Lower lobe of right lung (tissue), 2 donors: Measurements from ENCODE around the gene MEPCE. TPM values are rescaled to one million over a fixed set of nuclear protein-coding genes. Genes with fewer than 3 reads are reported as not detected.

Source experiments
- ATAC-seq, 2 donors: fragments of 200-7000 bp; cut with Tn5 transposase; one replicate each; pipeline ENCODE4 v1.9.1; 2020 to 2022; ENCODE audit warnings: mild to moderate bottlenecking in 2 of 2, moderate library complexity in 2 of 2
- DNase-seq: peaks from one replicate; pipeline ENCODE4 v3.0.0-alpha.2; 2020
- H3K27ac ChIP-seq: fragments of 200-600 bp; one replicate; pipeline ENCODE4 v1.8.0; 2022
- H3K27me3 ChIP-seq: fragments of 200-600 bp; one replicate; pipeline ENCODE4 v1.8.0; 2022; ENCODE audit warnings: low read depth
- H3K36me3 ChIP-seq: fragments of 200-600 bp; one replicate; pipeline ENCODE4 v1.8.0; 2022; ENCODE audit warnings: mild to moderate bottlenecking
- H3K4me1 ChIP-seq: fragments of 200-600 bp; one replicate; pipeline ENCODE4 v1.8.0; 2022
- H3K4me3 ChIP-seq: fragments of 200-600 bp; one replicate; pipeline ENCODE4 v1.8.0; 2022; ENCODE audit warnings: mild to moderate bottlenecking
- H3K9me3 ChIP-seq: fragments of 200-600 bp; one replicate; pipeline ENCODE4 v1.8.0; 2022
- intact Hi-C: fragments of 100-400 bp; cut with DNase I; formaldehyde crosslinking; loops from one replicate; pipeline ENCODE4 v1.11.0; 2022
- total RNA-seq: library from RNA; stranded (reverse); fragmentation: NEBNext Ultra II Directional; extraction: Animal tissue kit (Norgen Biotek cat#: 25700); gene quantifications from one replicate; pipeline ENCODE4 v1.2.1, GENCODE V29; 2021
- TF ChIP-seq, protein P1 (sequence below): fragments of 200-600 bp; IDR thresholded peaks from one replicate; pipeline ENCODE4 v1.8.0; 2022; ENCODE audit warnings: antibody characterized with exemption, mild to moderate bottlenecking
- donor health status: DM: no; HTN: yes; CAD: no; lungs with severe emphysema.

Gene MEPCE
- total RNA-seq, 1 donor from 2014 or later: 36.3 TPM

DNA sequence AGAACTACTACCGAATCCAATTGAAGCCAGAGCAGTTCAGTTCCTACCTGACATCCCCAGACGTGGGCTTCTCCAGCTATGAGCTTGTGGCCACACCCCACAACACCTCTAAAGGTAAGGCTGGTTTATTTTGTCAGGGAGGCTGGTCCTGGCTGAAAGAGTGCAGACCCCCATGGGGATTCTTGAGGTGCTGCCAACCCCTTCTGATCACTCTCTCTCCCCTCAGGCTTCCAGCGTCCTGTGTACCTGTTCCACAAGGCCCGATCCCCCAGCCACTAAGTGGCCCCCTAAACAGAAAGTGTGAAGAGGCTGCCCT is 3.6 kb downstream of the MEPCE start:
- Histone ChIP-seq H3K36me3 (peaks cover 38% of the 10 kb centered on the region), H3K9me3 (no peaks in the 10 kb centered on the region), H3K27ac (no peak overlapping the region), H3K4me3 (no peak overlapping the region), H3K27me3 (no peaks in the 10 kb centered on the region), H3K4me1 (peaks cover 48% of the 10 kb centered on the region)
- no peak for ATAC-seq
- peak; percentile 24 for DNase-seq
- intact Hi-C loops: no loop called here
- TF ChIP-seq, protein P1, sequence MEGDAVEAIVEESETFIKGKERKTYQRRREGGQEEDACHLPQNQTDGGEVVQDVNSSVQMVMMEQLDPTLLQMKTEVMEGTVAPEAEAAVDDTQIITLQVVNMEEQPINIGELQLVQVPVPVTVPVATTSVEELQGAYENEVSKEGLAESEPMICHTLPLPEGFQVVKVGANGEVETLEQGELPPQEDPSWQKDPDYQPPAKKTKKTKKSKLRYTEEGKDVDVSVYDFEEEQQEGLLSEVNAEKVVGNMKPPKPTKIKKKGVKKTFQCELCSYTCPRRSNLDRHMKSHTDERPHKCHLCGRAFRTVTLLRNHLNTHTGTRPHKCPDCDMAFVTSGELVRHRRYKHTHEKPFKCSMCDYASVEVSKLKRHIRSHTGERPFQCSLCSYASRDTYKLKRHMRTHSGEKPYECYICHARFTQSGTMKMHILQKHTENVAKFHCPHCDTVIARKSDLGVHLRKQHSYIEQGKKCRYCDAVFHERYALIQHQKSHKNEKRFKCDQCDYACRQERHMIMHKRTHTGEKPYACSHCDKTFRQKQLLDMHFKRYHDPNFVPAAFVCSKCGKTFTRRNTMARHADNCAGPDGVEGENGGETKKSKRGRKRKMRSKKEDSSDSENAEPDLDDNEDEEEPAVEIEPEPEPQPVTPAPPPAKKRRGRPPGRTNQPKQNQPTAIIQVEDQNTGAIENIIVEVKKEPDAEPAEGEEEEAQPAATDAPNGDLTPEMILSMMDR: no peak

DNA sequence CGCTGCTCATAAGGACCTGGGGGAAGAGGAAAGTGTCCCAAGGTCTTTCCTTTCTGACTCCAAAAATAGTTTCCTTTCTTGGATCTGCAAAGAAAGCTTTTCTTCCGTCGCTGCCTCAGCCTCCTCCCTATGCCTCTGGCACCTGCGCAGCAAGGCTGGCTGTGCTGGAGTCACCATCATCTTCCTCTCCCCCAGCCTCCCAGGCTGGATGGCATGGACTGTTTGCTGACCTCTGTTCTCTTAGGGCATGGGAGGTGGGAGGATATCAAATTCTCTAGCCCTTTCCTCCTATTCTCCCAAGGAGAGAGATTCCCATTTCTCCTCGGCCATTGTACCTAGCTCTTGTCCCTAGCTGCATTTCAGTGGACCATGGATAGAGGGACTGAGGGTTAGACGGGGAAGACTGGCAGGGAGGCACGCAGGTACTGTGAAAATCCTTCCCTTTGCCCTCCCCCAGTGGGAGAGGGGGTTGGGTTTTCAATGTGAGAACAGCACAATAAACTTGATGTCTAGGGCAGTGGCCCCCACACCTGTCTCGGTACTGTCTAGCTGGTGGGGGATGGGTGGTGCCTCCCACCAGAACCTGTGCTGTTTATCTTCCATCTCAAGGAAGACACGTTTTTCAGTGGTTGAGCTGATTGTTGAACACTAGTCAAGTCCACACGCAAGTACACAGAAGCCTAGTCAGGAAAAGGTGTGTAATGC is 4.1 kb downstream of the MEPCE start:
- peak; percentile 28 for DNase-seq
- Histone ChIP-seq H3K36me3 (peaks cover 38% of the 10 kb centered on the region), H3K9me3 (no peaks in the 10 kb centered on the region), H3K4me1 (peaks cover 48% of the 10 kb centered on the region), H3K27me3 (no peaks in the 10 kb centered on the region), H3K4me3 (no peak overlapping the region), H3K27ac (no peak overlapping the region)
- intact Hi-C loops: no loop called here
- no peak for ATAC-seq
- TF ChIP-seq, protein P1: no peak

DNA sequence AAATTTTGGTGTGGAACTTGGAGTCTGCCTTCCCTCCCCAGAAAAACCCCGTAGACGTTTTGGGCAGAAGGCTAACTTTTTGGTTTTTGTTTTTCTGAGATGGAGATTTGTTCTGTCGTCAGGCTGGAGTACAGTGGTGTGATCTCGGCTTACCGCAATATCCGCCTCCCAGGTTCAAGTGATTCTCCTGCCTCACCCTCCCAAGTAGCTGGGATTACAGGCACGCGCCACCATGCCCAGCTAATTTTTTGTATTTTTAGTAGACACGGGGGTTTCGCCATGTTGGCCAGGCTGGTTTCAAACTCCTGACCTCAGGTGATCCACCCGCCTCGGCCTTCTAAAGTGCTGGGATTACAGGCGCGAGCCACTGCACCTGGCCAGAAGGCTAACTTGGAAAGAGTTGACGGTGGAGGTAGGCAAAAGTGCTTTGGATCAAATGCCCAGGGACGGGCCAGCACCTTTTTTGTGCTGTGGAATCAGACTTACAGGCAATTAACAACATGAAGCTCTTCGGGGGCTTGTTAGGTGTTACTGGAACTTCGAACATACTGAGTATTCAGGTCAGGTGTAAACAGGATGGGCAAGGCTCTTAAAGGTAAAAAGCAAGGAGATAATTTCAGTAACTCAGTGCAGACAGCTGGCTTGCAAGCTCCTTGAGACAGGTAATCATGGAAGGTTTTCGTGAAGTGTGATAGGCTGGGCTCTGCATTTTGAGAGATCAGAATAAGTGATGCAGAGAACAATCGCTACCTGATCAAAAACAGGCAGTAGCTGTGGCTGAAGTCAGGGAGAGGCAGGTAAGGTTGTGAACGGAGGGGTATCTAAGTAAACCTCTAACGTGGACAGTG is 4.9 kb downstream of the MEPCE start:
- H3K4me3 ChIP-seq: peak overlapping the region; percentile 84
- TF ChIP-seq, protein P1: no peak
- H3K4me1 ChIP-seq: peaks cover 48% of the 10 kb centered on the region
- peak overlapping the region; percentile 95 for H3K27ac ChIP-seq
- intact Hi-C loops: no loop called here
- H3K27me3 ChIP-seq: no peaks in the 10 kb centered on the region
- no peaks in the 10 kb centered on the region for H3K9me3 ChIP-seq
- DNase-seq (peak; percentile 19), ATAC-seq (no peak)
- H3K36me3 ChIP-seq: peaks cover 38% of the 10 kb centered on the region

DNA sequence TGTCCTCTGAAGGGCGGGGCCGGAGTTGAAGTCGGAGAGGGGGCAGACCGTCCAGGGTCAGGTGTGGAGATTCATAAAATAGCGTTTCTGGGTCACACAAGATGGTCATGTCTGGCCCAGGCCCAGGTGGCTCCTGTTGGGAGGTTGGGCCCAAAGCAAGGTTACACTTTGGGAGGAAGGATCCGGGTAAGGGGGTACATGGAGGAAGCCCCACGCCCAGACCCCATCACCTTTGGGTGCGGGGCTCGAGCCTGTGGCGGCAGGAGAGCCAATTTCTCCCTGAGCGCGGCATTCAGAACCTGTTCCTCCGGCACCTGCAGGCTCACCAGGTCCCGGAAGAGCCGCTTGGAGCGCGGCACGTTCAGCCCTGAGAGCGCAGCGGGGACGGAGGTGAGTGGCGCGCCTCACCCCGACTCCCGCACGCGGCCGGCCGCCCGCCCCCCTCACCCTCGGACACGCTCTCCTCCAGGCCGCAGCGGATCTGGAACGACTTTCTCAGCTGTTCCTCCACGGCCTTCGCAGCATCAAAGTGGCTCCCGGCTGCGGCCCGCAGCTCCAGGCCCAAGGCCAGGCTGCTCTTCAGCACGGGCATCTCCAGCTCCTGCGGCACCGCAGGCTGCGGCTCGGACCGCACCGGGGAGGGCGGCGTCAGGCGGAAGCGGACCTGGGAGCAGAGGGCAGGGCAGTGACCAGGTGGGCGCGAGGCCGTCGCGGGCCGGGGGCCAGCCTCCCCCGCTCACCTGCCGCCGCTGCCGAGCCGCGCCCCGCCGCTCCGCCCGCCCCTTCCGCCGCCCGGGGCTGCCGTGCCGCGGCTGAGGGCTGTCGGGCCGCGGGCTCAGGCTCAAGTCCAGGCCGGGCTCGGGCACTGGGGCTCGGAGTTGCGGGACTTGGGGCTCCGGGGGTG is 6.0 kb downstream of the MEPCE start:
- TF ChIP-seq, protein P1: no peak
- Histone ChIP-seq H3K9me3 (no peaks in the 10 kb centered on the region), H3K27me3 (no peaks in the 10 kb centered on the region), H3K36me3 (peaks cover 38% of the 10 kb centered on the region), H3K27ac (peak overlapping the region; percentile 95), H3K4me3 (peak overlapping the region; percentile 84), H3K4me1 (peaks cover 44% of the 10 kb centered on the region)
- intact Hi-C loops: no loop called here
- ATAC-seq: peak; percentile 64 to 68
- peak; percentile 69 for DNase-seq
